Spinal cord (tissue), 10 donors: ENCODE measurements around the gene GALNT13. TPM values are rescaled to one million over a fixed set of nuclear protein-coding genes. Genes with fewer than 3 reads are reported as not detected.
A peak's percentile ranks its signal among the peaks of the same experiment; 100 is the strongest.

Experiments used
- DNase-seq, 6 donors: peaks; one replicate each; pipeline versions ENCODE4 v3.0.0 to v3.0.0-alpha.2; 2013 to 2015; ENCODE audit warnings: low spot score in 6 of 6, low read depth in 4 of 6
- H3K27ac ChIP-seq: one replicate; pipeline ENCODE4 v1.5.1; 2013; ENCODE audit warnings: low read depth, low read length, control low read depth
- H3K27me3 ChIP-seq: one replicate; pipeline ENCODE4 v1.6.1; 2013; ENCODE audit warnings: low read length; ENCODE audit not compliant: control insufficient read depth, insufficient read depth
- H3K36me3 ChIP-seq: one replicate; pipeline ENCODE4 v1.6.1; 2013; ENCODE audit warnings: low read length; ENCODE audit not compliant: control insufficient read depth, insufficient read depth
- H3K4me1 ChIP-seq: one replicate; pipeline ENCODE4 v1.6.1; 2013; ENCODE audit warnings: low read length; ENCODE audit not compliant: control insufficient read depth, insufficient read depth
- H3K4me3 ChIP-seq: one replicate; pipeline ENCODE4 v1.5.1; 2013; ENCODE audit warnings: low read depth, low read length, control low read depth
- H3K9me3 ChIP-seq: one replicate; pipeline ENCODE4 v1.6.1; 2013; ENCODE audit warnings: low read length; ENCODE audit not compliant: control insufficient read depth, insufficient read depth
- WGBS: methylation state at CpG from one replicate; pipeline ENCODE4 v1.1.5; 2013; ENCODE audit warnings: missing lambda C conversion rate; ENCODE audit not compliant: insufficient coverage; 5-methylcytosine and 5-hydroxymethylcytosine counted together
- polyA plus RNA-seq, 2 donors: library from polyadenylated mRNA; unstranded; fragments of 120-200 nt; gene quantifications; one replicate each; pipeline ENCODE4 v1.2.1, GENCODE V29; 2013; ENCODE audit not compliant: insufficient read length in 2 of 2
- total RNA-seq, 2 donors: library from RNA; depleted of rRNA in 1 of 2; stranded (reverse); fragments of 120-200 nt in 1 of 2; fragments of >200 nt in 1 of 2; gene quantifications; one replicate each; pipeline versions ENCODE4 v1.2.3 to v1.2.4, GENCODE V29; 2013 to 2014
- donor health status: healthy.

The GALNT13 gene
- total and polyA plus RNA-seq, 4 donors: 21.6 to 55.6 (median 33.7) TPM

GRCh38 chr2:153939124-153939796 is 67.5 kb downstream of the GALNT13 start:
- H3K36me3 ChIP-seq: no peaks in the 10 kb centered on the region
- no peak overlapping the region for H3K4me3 ChIP-seq
- no peak for DNase-seq
- WGBS: 83% methylated on average over 1 of the region's 3 CpGs
- no peaks in the 10 kb centered on the region for H3K9me3 ChIP-seq
- H3K4me1 ChIP-seq: no peaks in the 10 kb centered on the region
- no peak overlapping the region for H3K27ac ChIP-seq
- H3K27me3 ChIP-seq: no peaks in the 10 kb centered on the region

GRCh38 chr2:153940511-153940910 is 68.8 kb downstream of the GALNT13 start:
- H3K9me3 ChIP-seq: no peaks in the 10 kb centered on the region
- no peak overlapping the region for H3K27ac ChIP-seq
- WGBS: no CpG with 5 or more reads among the region's 3 CpGs
- no peaks in the 10 kb centered on the region for H3K27me3 ChIP-seq
- H3K36me3 ChIP-seq: no peaks in the 10 kb centered on the region
- no peak overlapping the region for H3K4me3 ChIP-seq
- H3K4me1 ChIP-seq: no peaks in the 10 kb centered on the region
- peak in 1 of 6 donors; percentile 8 for DNase-seq

GRCh38 chr2:153944800-153945199 is 73.1 kb downstream of the GALNT13 start:
- H3K9me3 ChIP-seq: no peaks in the 10 kb centered on the region
- no peaks in the 10 kb centered on the region for H3K36me3 ChIP-seq
- no peak overlapping the region for H3K4me3 ChIP-seq
- peak in 1 of 6 donors; percentile 76 for DNase-seq
- WGBS: 87% methylated on average over 3 of the region's 8 CpGs
- no peak overlapping the region for H3K27ac ChIP-seq
- H3K27me3 ChIP-seq: no peaks in the 10 kb centered on the region
- H3K4me1 ChIP-seq: no peaks in the 10 kb centered on the region

- no peak for DNase-seq
Observed at GRCh38 chr2:153946036-153946435, 74.3 kb downstream of the GALNT13 start.

GRCh38 chr2:153953761-153954160 is 82.0 kb downstream of the GALNT13 start:
- Histone ChIP-seq H3K27ac (no peak overlapping the region), H3K9me3 (no peaks in the 10 kb centered on the region), H3K27me3 (no peaks in the 10 kb centered on the region), H3K36me3 (no peaks in the 10 kb centered on the region), H3K4me1 (no peaks in the 10 kb centered on the region), H3K4me3 (no peak overlapping the region)
- DNase-seq: no peak

More at GRCh38 chr2:153946036-153946435, 74.3 kb downstream of the GALNT13 start:
- H3K4me3 ChIP-seq: no peak overlapping the region
- H3K36me3 ChIP-seq: no peaks in the 10 kb centered on the region
- H3K27ac ChIP-seq: no peak overlapping the region
- no peaks in the 10 kb centered on the region for H3K27me3 ChIP-seq
- H3K4me1 ChIP-seq: no peaks in the 10 kb centered on the region
- H3K9me3 ChIP-seq: no peaks in the 10 kb centered on the region

GRCh38 chr2:153963256-153963655 is 91.5 kb downstream of the GALNT13 start:
- WGBS: no CpG with 5 or more reads among the region's 1 CpG
- no peaks in the 10 kb centered on the region for H3K9me3 ChIP-seq
- H3K27ac ChIP-seq: no peak overlapping the region
- H3K4me3 ChIP-seq: no peak overlapping the region
- peak in 1 of 6 donors; percentile 74 for DNase-seq
- no peaks in the 10 kb centered on the region for H3K27me3 ChIP-seq
- H3K36me3 ChIP-seq: no peaks in the 10 kb centered on the region
- H3K4me1 ChIP-seq: no peaks in the 10 kb centered on the region

- H3K4me3 ChIP-seq: no peak overlapping the region
- WGBS: 97% methylated on average over 3 of the region's 5 CpGs
- no peaks in the 10 kb centered on the region for H3K4me1 ChIP-seq
- H3K9me3 ChIP-seq: no peaks in the 10 kb centered on the region
- DNase-seq: no peak
- no peaks in the 10 kb centered on the region for H3K36me3 ChIP-seq
- no peak overlapping the region for H3K27ac ChIP-seq
- no peaks in the 10 kb centered on the region for H3K27me3 ChIP-seq
Observed at GRCh38 chr2:153967248-153967973, 95.7 kb downstream of the GALNT13 start.

GRCh38 chr2:153971250-153971649 is 99.5 kb downstream of the GALNT13 start:
- H3K36me3 ChIP-seq: no peaks in the 10 kb centered on the region
- DNase-seq: no peak
- WGBS: 89% methylated on average over 1 of the region's 2 CpGs
- H3K27me3 ChIP-seq: no peaks in the 10 kb centered on the region
- H3K27ac ChIP-seq: no peak overlapping the region
- no peaks in the 10 kb centered on the region for H3K9me3 ChIP-seq
- no peak overlapping the region for H3K4me3 ChIP-seq
- no peaks in the 10 kb centered on the region for H3K4me1 ChIP-seq

- Histone ChIP-seq H3K9me3 (no peaks in the 10 kb centered on the region), H3K27ac (no peak overlapping the region), H3K4me3 (no peak overlapping the region), H3K36me3 (no peaks in the 10 kb centered on the region), H3K4me1 (no peaks in the 10 kb centered on the region), H3K27me3 (no peaks in the 10 kb centered on the region)
- 33% methylated on average over 1 of the region's 1 CpG for WGBS
- no peak for DNase-seq
Observed at GRCh38 chr2:153971855-153972254, 100.1 kb downstream of the GALNT13 start.

- Histone ChIP-seq H3K9me3 (no peaks in the 10 kb centered on the region), H3K4me1 (no peaks in the 10 kb centered on the region), H3K27me3 (no peaks in the 10 kb centered on the region), H3K27ac (no peak overlapping the region), H3K4me3 (no peak overlapping the region), H3K36me3 (no peaks in the 10 kb centered on the region)
- DNase-seq: no peak
Observed at GRCh38 chr2:153972412-153972811, 100.7 kb downstream of the GALNT13 start.
